Right lobe of liver (tissue), 4 donors: Measurements from ENCODE around the gene UHMK1.

ENCODE experiments used
- POLR2A ChIP-seq: fragments of 450-650 bp; IDR thresholded peaks from one replicate; pipeline ENCODE4 v1.6.1; 2017; ENCODE audit warnings: antibody characterized with exemption, mild to moderate bottlenecking
- TF ChIP-seq, protein P1 (sequence below), 4 donors: fragments of 200-600 bp in 3 of 4; fragments of 450-650 bp in 1 of 4; IDR thresholded peaks; one replicate each; pipeline versions ENCODE4 v1.5.1 to v1.8.0; 2016 to 2022; ENCODE audit warnings: antibody characterized with exemption in 4 of 4, mild to moderate bottlenecking in 2 of 4
- donor health status: DM: no; HTN: no; CAD: no.
- donor health status: DM: no; HTN: no; CAD: no.
- donor health status: DM: no; HTN: yes; CAD: no.

DNA sequence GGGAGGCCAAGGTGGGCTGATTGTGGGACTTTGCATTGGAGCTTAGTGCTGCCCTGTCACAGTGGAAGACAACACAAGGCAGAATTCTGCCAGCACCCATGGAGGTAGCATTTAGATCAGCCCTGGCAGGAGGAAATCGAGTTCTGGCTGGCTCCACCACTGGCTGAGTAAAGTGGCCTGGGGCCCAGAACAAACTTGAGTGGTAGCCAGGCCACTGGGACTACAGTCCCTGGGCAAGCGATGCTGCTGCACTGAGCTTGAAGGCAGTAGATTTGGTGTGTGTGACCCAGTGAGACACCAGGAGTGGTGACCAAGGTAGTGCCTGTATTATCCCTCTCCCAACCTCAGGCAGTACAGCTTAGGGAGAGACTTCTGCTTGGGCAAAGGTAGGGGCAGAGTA is 22.5 kb upstream of the UHMK1 start:
- TF ChIP-seq POLR2A = no peak
- TF ChIP-seq, protein P1, sequence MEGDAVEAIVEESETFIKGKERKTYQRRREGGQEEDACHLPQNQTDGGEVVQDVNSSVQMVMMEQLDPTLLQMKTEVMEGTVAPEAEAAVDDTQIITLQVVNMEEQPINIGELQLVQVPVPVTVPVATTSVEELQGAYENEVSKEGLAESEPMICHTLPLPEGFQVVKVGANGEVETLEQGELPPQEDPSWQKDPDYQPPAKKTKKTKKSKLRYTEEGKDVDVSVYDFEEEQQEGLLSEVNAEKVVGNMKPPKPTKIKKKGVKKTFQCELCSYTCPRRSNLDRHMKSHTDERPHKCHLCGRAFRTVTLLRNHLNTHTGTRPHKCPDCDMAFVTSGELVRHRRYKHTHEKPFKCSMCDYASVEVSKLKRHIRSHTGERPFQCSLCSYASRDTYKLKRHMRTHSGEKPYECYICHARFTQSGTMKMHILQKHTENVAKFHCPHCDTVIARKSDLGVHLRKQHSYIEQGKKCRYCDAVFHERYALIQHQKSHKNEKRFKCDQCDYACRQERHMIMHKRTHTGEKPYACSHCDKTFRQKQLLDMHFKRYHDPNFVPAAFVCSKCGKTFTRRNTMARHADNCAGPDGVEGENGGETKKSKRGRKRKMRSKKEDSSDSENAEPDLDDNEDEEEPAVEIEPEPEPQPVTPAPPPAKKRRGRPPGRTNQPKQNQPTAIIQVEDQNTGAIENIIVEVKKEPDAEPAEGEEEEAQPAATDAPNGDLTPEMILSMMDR (IDR thresholded peaks at IDR 0.05) = no peak
